Keratinocyte (primary cell): ENCODE measurements around the gene COL4A6. TPM values are rescaled to one million over a fixed set of nuclear protein-coding genes. Genes with fewer than 3 reads are reported as not detected.

Experiments
- DNase-seq: peaks from one replicate; pipeline ENCODE4 v3.0.0-alpha.2; 2011; ENCODE audit warnings: low read depth, missing footprints, low spot score
- FAIRE-seq: peaks from 2 replicates; lab custom pipeline; 2011; peaks lifted over from hg19 to GRCh38; lab: Jason Lieb, UNC
- H2AFZ ChIP-seq: 2 replicates; pipeline ENCODE4 v1.6.0; 2012; ENCODE audit warnings: low read length, control low read depth, inconsistent platforms; ENCODE audit not compliant: control insufficient read depth
- H3K27ac ChIP-seq: 2 replicates; pipeline ENCODE4 v1.5.1; 2011; ENCODE audit warnings: low read length; ENCODE audit not compliant: control insufficient read depth, insufficient read depth
- H3K27me3 ChIP-seq: 3 replicates; pipeline ENCODE4 v1.6.0; 2011; ENCODE audit warnings: low read length; ENCODE audit not compliant: control insufficient read depth, insufficient read depth; ENCODE audit errors: extremely low read depth
- H3K36me3 ChIP-seq, 2 experiments: 2 replicates in 1 of 2; 3 replicates in 1 of 2; pipeline ENCODE4 v1.5.1; 2011; ENCODE audit warnings: low read length in 2 of 2, mild to moderate bottlenecking in 1 of 2; ENCODE audit not compliant: control insufficient read depth in 2 of 2, insufficient read depth in 2 of 2; ENCODE audit errors: extremely low read depth in 1 of 2
- H3K4me1 ChIP-seq: 3 replicates; pipeline ENCODE4 v1.5.1; 2011; ENCODE audit warnings: low read length; ENCODE audit not compliant: control insufficient read depth, insufficient read depth; ENCODE audit errors: extremely low read depth
- H3K4me2 ChIP-seq: 3 replicates; pipeline ENCODE4 v1.6.0; 2011; ENCODE audit warnings: low read depth, low read length; ENCODE audit not compliant: control insufficient read depth, insufficient read depth; ENCODE audit errors: extremely low read depth
- H3K4me3 ChIP-seq, 3 experiments: fragments of 200-600 bp in 1 of 3; sonication (generic) in 1 of 3; 2 replicates in 2 of 3; 3 replicates in 1 of 3; pipeline ENCODE4 v1.5.1; 2011 to 2016; ENCODE audit warnings: low read length in 3 of 3, mild to moderate bottlenecking in 3 of 3, control low read depth in 2 of 3, inconsistent platforms in 1 of 3, low read depth in 1 of 3, mixed read lengths in 1 of 3, mixed run types in 1 of 3, moderate library complexity in 1 of 3; ENCODE audit not compliant: control insufficient read depth in 2 of 3, insufficient read depth in 2 of 3; ENCODE audit errors: extremely low read depth in 1 of 3
- H3K79me2 ChIP-seq: 2 replicates; pipeline ENCODE4 v1.6.0; 2012; ENCODE audit warnings: low read length; ENCODE audit not compliant: control insufficient read depth, insufficient read depth
- H3K9ac ChIP-seq: 3 replicates; pipeline ENCODE4 v1.6.0; 2011; ENCODE audit warnings: low read length; ENCODE audit not compliant: control insufficient read depth, insufficient read depth; ENCODE audit errors: extremely low read depth
- H3K9me1 ChIP-seq: 3 replicates; pipeline ENCODE4 v1.6.0; 2011; ENCODE audit warnings: low read length; ENCODE audit not compliant: control insufficient read depth, insufficient read depth; ENCODE audit errors: extremely low read depth
- H3K9me3 ChIP-seq: 2 replicates; pipeline ENCODE4 v1.5.1; 2012; ENCODE audit warnings: low read depth, low read length; ENCODE audit not compliant: control insufficient read depth
- H4K20me1 ChIP-seq: 3 replicates; pipeline ENCODE4 v1.6.0; 2011; ENCODE audit warnings: low read length; ENCODE audit not compliant: control insufficient read depth, insufficient read depth; ENCODE audit errors: extremely low read depth
- EZH2 ChIP-seq: IDR thresholded peaks from one replicate; pipeline ENCODE4 v1.6.1; 2012; ENCODE audit warnings: inconsistent platforms, mild to moderate bottlenecking, low read length, moderate library complexity
- dilution Hi-C: fragments of 300-500 bp; cut with MboI; formaldehyde crosslinking; loops from one replicate; pipeline ENCODE4 v1.7.0; 2020; ENCODE audit warnings: low sequenced_read_pairs; ENCODE audit not compliant: extremely low pct_ligation_motif_present
- polyA minus RNA-seq, 3 experiments: library from RNA; depleted of rRNA, polyadenylated mRNA; stranded (reverse); fragments of >200 nt; gene quantifications; 1 replicate in 1 of 3; 2 replicates in 1 of 3; 3 replicates in 1 of 3; pipeline ENCODE4 v1.2.3, GENCODE V29; 2011
- polyA plus RNA-seq, 5 experiments: library from polyadenylated mRNA; depleted of rRNA in 3 of 5; stranded (reverse) in 3 of 5; stranded (forward) in 1 of 5; unstranded in 1 of 5; fragments of >200 nt; gene quantifications; 1 replicate in 1 of 5; 2 replicates in 3 of 5; 3 replicates in 1 of 5; pipeline versions ENCODE4 v1.2.1 to v1.2.3, GENCODE V29; 2011 to 2012; ENCODE audit warnings: missing spikeins in 2 of 5, low read depth in 1 of 5, low replicate concordance in 1 of 5
- TF ChIP-seq, protein P1 (sequence below), 3 experiments: IDR thresholded peaks in 1 of 3; conservative IDR thresholded peaks in 1 of 3; optimal IDR thresholded peaks in 1 of 3; 2 replicates in 2 of 3; 3 replicates in 1 of 3; pipeline versions ENCODE3 to v1.5.1; 2011; ENCODE audit warnings: low read length in 3 of 3, mild to moderate bottlenecking in 3 of 3, moderate library complexity in 2 of 3, control low read depth in 1 of 3, inconsistent platforms in 1 of 3; ENCODE audit not compliant: insufficient read depth in 2 of 3; ENCODE audit errors: extremely low read depth in 1 of 3

Gene COL4A6
- 15.4 to 25.0 TPM (median 18.8 TPM) in 3 replicates for polyA plus RNA-seq
- polyA plus RNA-seq (2011; ENCODE audit: low read depth), result 3.9 TPM
- polyA plus RNA-seq (2011; cell fraction: cytosol; rRNA removed), result 8.4 and 10.5 TPM in 2 replicates
- polyA plus RNA-seq (2011; cell fraction: nucleus; rRNA removed), result 62.3 and 71.9 TPM in 2 replicates
- polyA plus RNA-seq (2012; ENCODE audit: low replicate concordance), result 8.9 and 14.6 TPM in 2 replicates
- polyA minus RNA-seq, result 9.4 to 27.0 TPM (median 23.9 TPM) in 3 replicates
- polyA minus RNA-seq (2011; cell fraction: cytosol; rRNA and poly(A)+ RNA removed), result 12.5 TPM
- polyA minus RNA-seq (2011; cell fraction: nucleus; rRNA and poly(A)+ RNA removed), result 41.3 and 74.4 TPM in 2 replicates

DNA sequence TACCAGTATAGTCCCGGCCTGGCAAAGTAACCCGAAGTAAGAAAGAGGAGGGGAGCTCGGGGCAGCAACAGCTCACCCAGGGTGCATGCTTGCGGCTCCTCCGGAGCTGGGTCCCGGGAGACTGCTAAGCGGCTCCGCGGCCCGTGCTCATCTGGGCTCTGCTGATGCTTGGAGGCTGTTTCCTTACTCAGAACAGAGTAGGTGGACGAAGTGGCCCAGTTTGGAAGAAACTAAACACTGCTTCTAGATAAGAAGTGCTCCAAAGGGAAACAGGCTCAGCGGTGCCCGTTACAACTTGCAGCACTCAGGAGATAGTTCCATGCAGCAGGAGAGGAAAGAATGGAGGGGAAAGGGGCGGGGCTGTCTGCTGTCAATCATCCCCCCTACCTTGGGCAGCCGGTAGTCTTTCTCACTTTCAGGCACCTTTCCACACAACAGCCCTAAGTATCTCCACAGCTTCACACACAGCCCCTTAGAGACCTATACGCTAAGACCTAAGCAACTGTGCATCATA, at the start of gene COL4A6:
Gene COL4A6 (minus strand): TSS at position 313 of the 514 bp plus-strand sequence. CDS start 226 bp downstream, at position 87.
- TF ChIP-seq EZH2, result no peak
- H3K79me2 ChIP-seq, result peaks cover 41% of the 10 kb centered on the region
- H4K20me1 ChIP-seq, result no peaks in the 10 kb centered on the region
- dilution Hi-C loops, result no loop called here
- H3K4me2 ChIP-seq, result peak within 1 kb of the TSS; percentile 81
- H3K36me3 ChIP-seq, result no peaks in the 10 kb centered on the region
- H3K9ac ChIP-seq, result peak within 1 kb of the TSS; percentile 77
- H3K27me3 ChIP-seq, result peaks cover 8% of the 10 kb centered on the region
- H3K4me1 ChIP-seq, result no peaks in the 10 kb centered on the region
- peak; percentile 13 for DNase-seq
- H3K9me1 ChIP-seq, result no peaks in the 10 kb centered on the region
- H3K9me3 ChIP-seq, result no peaks in the 10 kb centered on the region
- H3K27ac ChIP-seq, result peak within 1 kb of the TSS; percentile 78
- H3K4me3 ChIP-seq, result peak within 1 kb of the TSS; percentile 64 to 80 (median 70)
- H2AFZ ChIP-seq, result peak within 1 kb of the TSS; percentile 56
- peak; percentile 76 for FAIRE-seq

DNA sequence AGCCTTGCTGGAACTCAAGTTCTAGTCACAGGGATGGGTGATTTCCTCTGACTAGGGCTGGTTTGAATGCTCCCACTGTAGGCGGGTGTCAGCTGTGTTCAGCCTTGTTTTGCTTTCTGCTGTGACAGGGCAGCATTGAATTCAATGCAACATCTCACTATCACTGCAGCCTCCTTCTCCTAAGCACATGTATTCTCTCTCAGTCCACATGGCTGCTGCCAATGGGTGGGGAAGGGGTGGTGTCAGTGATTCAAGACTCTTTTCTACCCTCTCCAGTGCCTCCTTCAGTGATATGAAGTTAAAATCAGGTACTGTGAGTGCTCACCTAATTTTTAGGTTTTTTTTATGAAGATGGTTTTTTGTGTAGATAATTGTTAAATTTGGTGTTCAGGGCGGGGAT, 47.7 kb upstream of the COL4A6 start:
- H3K27me3 ChIP-seq, result no peaks in the 10 kb centered on the region
- no peaks in the 10 kb centered on the region for H3K36me3 ChIP-seq
- H3K4me1 ChIP-seq, result peaks cover 7% of the 10 kb centered on the region
- FAIRE-seq (no peak), DNase-seq (no peak)
- H3K27ac ChIP-seq, result no peak overlapping the region
- no peak overlapping the region for H3K4me3 ChIP-seq
- no peak overlapping the region for H3K4me2 ChIP-seq
- H3K9me3 ChIP-seq, result no peaks in the 10 kb centered on the region
- TF ChIP-seq EZH2, result no peak
- TF ChIP-seq, protein P1, sequence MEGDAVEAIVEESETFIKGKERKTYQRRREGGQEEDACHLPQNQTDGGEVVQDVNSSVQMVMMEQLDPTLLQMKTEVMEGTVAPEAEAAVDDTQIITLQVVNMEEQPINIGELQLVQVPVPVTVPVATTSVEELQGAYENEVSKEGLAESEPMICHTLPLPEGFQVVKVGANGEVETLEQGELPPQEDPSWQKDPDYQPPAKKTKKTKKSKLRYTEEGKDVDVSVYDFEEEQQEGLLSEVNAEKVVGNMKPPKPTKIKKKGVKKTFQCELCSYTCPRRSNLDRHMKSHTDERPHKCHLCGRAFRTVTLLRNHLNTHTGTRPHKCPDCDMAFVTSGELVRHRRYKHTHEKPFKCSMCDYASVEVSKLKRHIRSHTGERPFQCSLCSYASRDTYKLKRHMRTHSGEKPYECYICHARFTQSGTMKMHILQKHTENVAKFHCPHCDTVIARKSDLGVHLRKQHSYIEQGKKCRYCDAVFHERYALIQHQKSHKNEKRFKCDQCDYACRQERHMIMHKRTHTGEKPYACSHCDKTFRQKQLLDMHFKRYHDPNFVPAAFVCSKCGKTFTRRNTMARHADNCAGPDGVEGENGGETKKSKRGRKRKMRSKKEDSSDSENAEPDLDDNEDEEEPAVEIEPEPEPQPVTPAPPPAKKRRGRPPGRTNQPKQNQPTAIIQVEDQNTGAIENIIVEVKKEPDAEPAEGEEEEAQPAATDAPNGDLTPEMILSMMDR (optimal IDR thresholded peaks at IDR 0.05 in 1 of 3, IDR thresholded peaks at IDR 0.05 in 1 of 3, conservative IDR thresholded peaks at IDR 0.05 in 1 of 3; ENCODE audit: extremely low read depth in 1 of 3, insufficient read depth in 2 of 3, low read length in 3 of 3), result no peak
- H2AFZ ChIP-seq, result no peak overlapping the region
- no peak overlapping the region for H3K9ac ChIP-seq
- no peaks in the 10 kb centered on the region for H4K20me1 ChIP-seq
- H3K9me1 ChIP-seq, result no peaks in the 10 kb centered on the region
- dilution Hi-C loops, result no loop called here
- peaks cover 24% of the 10 kb centered on the region for H3K79me2 ChIP-seq
